HepG2 (cell line): ENCODE data around the gene HSPA1A. TPM values are rescaled to one million over a fixed set of nuclear protein-coding genes. Genes with fewer than 3 reads are reported as not detected.

Experiments used
- AHR ChIP-seq: IDR thresholded peaks from 2 replicates; pipeline ENCODE4 v1.6.1; 2018; ENCODE audit warnings: missing genetic modification reagents, missing compliant biosample characterization
- CREB1 ChIP-seq, 2 experiments: fragments of 450-650 bp in 1 of 2; IDR thresholded peaks; 2 replicates each; pipeline ENCODE4 v1.6.1; 2016 to 2017; ENCODE audit warnings: control low read depth in 1 of 2, mild to moderate bottlenecking in 1 of 2, missing compliant biosample characterization in 1 of 2, missing genetic modification characterization in 1 of 2
- DNMT1 ChIP-seq: sonication (generic); formaldehyde crosslinking; IDR thresholded peaks from 2 replicates; pipeline ENCODE4 v1.5.1; 2020; ENCODE audit warnings: mild to moderate bottlenecking, missing genetic modification reagents
- ESRRA ChIP-seq: sonication (generic); formaldehyde crosslinking; IDR thresholded peaks from 2 replicates; pipeline ENCODE4 v1.5.1; 2020; ENCODE audit warnings: mild to moderate bottlenecking, low read depth, missing genetic modification reagents
- FOSL1 ChIP-seq: sonication (generic); formaldehyde crosslinking; IDR thresholded peaks from 2 replicates; pipeline ENCODE4 v1.9.0; 2021; ENCODE audit warnings: missing genetic modification reagents, borderline replicate concordance
- HMG20A ChIP-seq: IDR thresholded peaks from 2 replicates; pipeline ENCODE4 v1.6.1; 2016; ENCODE audit warnings: borderline replicate concordance
- NFYC ChIP-seq: IDR thresholded peaks from 2 replicates; pipeline ENCODE4 v1.6.1; 2016; ENCODE audit warnings: missing genetic modification reagents, missing compliant biosample characterization
- PAWR ChIP-seq: sonication (generic); formaldehyde crosslinking; IDR thresholded peaks from 2 replicates; pipeline ENCODE4 v1.4.0; 2020; ENCODE audit warnings: missing genetic modification reagents, mild to moderate bottlenecking, borderline replicate concordance
- PBX3 ChIP-seq: sonication (generic); formaldehyde crosslinking; IDR thresholded peaks from 2 replicates; pipeline ENCODE4 v1.8.1; 2023; ENCODE audit warnings: missing genetic modification reagents, inconsistent platforms, borderline replicate concordance
- PREB ChIP-seq: sonication (generic); formaldehyde crosslinking; IDR thresholded peaks from 2 replicates; pipeline ENCODE4 v1.4.0; 2020; ENCODE audit warnings: missing genetic modification reagents
- RAD21 ChIP-seq: fragments of 450-650 bp; formaldehyde crosslinking; IDR thresholded peaks from 2 replicates; pipeline ENCODE4 v1.5.0; 2020; ENCODE audit warnings: mild to moderate bottlenecking
- SMARCC2 ChIP-seq: fragments of 450-650 bp; IDR thresholded peaks from 2 replicates; pipeline ENCODE4 v1.6.1; 2017; ENCODE audit warnings: antibody characterized with exemption, mild to moderate bottlenecking
- ZBTB46 ChIP-seq: sonication (generic); formaldehyde crosslinking; IDR thresholded peaks from 2 replicates; pipeline ENCODE4 v1.4.0; 2020; ENCODE audit warnings: mild to moderate bottlenecking, missing genetic modification reagents, borderline replicate concordance
- ZBTB8A ChIP-seq: sonication (generic); formaldehyde crosslinking; IDR thresholded peaks from 2 replicates; pipeline ENCODE4 v1.4.0; 2020; ENCODE audit warnings: mild to moderate bottlenecking, low read depth, missing genetic modification reagents, borderline replicate concordance
- ZC3H13 ChIP-seq: sonication (generic); formaldehyde crosslinking; IDR thresholded peaks from 2 replicates; pipeline ENCODE4 v1.8.1; 2023; ENCODE audit warnings: mild to moderate bottlenecking, missing genetic modification reagents, moderate library complexity
- ZFP36 ChIP-seq: fragments of 150-350 bp; IDR thresholded peaks from 2 replicates; pipeline ENCODE4 v1.6.1; 2018; ENCODE audit warnings: borderline replicate concordance, low read length, low read depth; ENCODE audit not compliant: partially characterized antibody
- ZKSCAN1 ChIP-seq: fragments of 150-350 bp; IDR thresholded peaks from 2 replicates; pipeline ENCODE4 v1.6.1; 2014; ENCODE audit warnings: low read length
- ZKSCAN8 ChIP-seq: IDR thresholded peaks from 2 replicates; pipeline ENCODE4 v1.6.1; 2016; ENCODE audit warnings: borderline replicate concordance, missing genetic modification reagents, missing compliant biosample characterization
- ZNF205 ChIP-seq: IDR thresholded peaks from 2 replicates; pipeline ENCODE4 v1.6.1; 2018; ENCODE audit warnings: missing biosample characterization, missing genetic modification reagents
- ZNF276 ChIP-seq: sonication (generic); formaldehyde crosslinking; IDR thresholded peaks from 2 replicates; pipeline ENCODE4 v1.4.0; 2020; ENCODE audit warnings: mild to moderate bottlenecking, low read depth, missing genetic modification reagents
- ZNF629 ChIP-seq: sonication (generic); formaldehyde crosslinking; conservative IDR thresholded peaks from 2 replicates; pipeline ENCODE4 v1.5.0; 2020; ENCODE audit warnings: missing genetic modification reagents
- ZNF644 ChIP-seq: IDR thresholded peaks from 2 replicates; pipeline ENCODE4 v1.6.1; 2016; ENCODE audit warnings: low read depth
- ZNF782 ChIP-seq: sonication (generic); formaldehyde crosslinking; IDR thresholded peaks from 2 replicates; pipeline ENCODE4 v1.4.0; 2020; ENCODE audit warnings: missing genetic modification reagents, mild to moderate bottlenecking, borderline replicate concordance
- ZSCAN9 ChIP-seq: IDR thresholded peaks from 2 replicates; pipeline ENCODE4 v1.6.1; 2016; ENCODE audit warnings: borderline replicate concordance
- polyA plus RNA-seq, 8 experiments: library from polyadenylated mRNA; depleted of rRNA in 3 of 8; stranded (reverse) in 7 of 8; unstranded in 1 of 8; fragments of >200 nt; fragmentation: Illumina TruSeq in 4 of 8; extraction: Trizol in 4 of 8; gene quantifications; 2 replicates each; pipeline versions ENCODE4 v1.2.1 to v1.2.3, GENCODE V29; 2011 to 2016; ENCODE audit warnings: low read depth in 4 of 8, missing spikeins in 1 of 8, mixed read lengths in 1 of 8; ENCODE audit not compliant: insufficient read depth in 1 of 8
- total RNA-seq, 5 experiments: library from RNA; depleted of rRNA; stranded (reverse); fragments of >200 nt; fragmentation: Illumina TruSeq; extraction: Trizol; gene quantifications; 2 replicates each; pipeline ENCODE4 v1.2.3, GENCODE V29; 2016; ENCODE audit warnings: low read depth in 1 of 5

HSPA1A gene
- total and polyA plus RNA-seq, 2 of the 13 experiments (the other 11 are each of a cell fraction or from before 2014, with no cell fraction given), result 44.5 to 85.0 TPM

DNA sequence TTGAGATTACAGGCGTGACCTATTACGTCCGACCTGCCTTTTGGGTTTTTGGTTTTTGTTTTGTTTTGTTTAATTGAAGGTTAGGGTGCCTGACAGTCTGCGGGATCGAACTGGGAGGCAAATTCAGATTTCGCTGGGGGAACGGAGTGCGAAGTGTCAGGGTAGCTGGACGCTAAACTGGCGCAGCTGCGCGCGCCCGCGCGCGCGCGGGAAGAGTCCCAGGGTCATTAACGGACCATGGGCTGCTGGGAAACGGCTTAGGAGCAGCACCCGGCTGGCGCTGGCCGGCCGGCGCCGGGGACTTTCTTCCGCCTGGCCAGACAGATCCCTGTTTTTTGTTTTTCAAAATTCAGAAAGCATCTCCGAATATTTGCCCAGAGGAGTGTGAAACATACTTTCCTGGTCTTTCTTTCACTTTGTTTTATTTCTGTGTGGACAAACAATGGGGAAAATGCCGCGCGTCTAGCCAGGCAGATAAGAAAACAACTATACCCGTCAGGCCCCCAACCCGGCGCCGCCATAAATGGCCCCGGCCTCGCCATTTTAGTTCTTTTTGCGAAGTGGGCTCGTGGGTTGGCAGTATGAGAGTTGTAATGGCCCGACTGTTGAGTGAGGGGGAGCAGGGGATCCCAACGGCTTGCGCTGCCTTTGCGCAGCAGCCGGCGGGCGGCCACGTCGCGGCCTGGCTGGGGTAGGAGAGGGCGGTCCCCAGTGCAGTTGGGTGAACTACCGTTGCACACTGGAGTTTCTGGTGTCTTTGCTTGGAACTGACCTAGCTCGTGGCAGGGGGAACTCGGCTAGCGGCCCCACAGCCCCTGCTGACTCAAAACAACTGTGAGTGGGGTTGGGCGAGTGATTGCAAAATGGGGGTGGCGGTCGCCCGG is 19.3 kb downstream of the HSPA1A start (continued):
- TF ChIP-seq ZNF205 (CRISPR knock-in tag) (peak; percentile 84), ZC3H13 (CRISPR knock-in tag) (peak; percentile 80), FOSL1 (CRISPR knock-in tag) (no peak), ZSCAN9 (CRISPR knock-in tag) (0 out of 2 replicates have a peak, but pooled peaks have one; percentile 48), ZNF276 (CRISPR knock-in tag) (0 out of 2 replicates have a peak, but pooled peaks have one; percentile 69), ZNF629 (CRISPR knock-in tag) (peak; percentile 63), CREB1 (IDR thresholded peaks at IDR 0.05) (no peak; the same call in 1 of the 2 replicates), CREB1 (CRISPR knock-in tag; IDR thresholded peaks at IDR 0.05) (peak; percentile 21; the same call in 1 of the 2 replicates), ZBTB8A (CRISPR knock-in tag) (no peak), SMARCC2 (no peak), RAD21 (CRISPR knock-in tag) (peak; percentile 28; the same call in 1 of the 2 replicates), ESRRA (peak; percentile 72), ZFP36 (no peak), ZKSCAN1 (0 out of 2 replicates have a peak, but pooled peaks have one; percentile 8), AHR (CRISPR knock-in tag) (peak; percentile 59), ZNF782 (peak; percentile 71; the same call in 1 of the 2 replicates), PBX3 (CRISPR knock-in tag) (peak; percentile 84; the same call in 1 of the 2 replicates), ZBTB46 (CRISPR knock-in tag) (no peak), NFYC (CRISPR knock-in tag) (no peak), HMG20A (CRISPR knock-in tag) (peak; percentile 38; the same call in 1 of the 2 replicates), DNMT1 (CRISPR knock-in tag) (no peak; the same call in 1 of the 2 replicates), PREB (no peak), ZNF644 (no peak), ZKSCAN8 (peak; percentile 63; the same call in 1 of the 2 replicates), PAWR (no peak)
